T-helper 2 cell treated with Interferon-gamma antibody and Interleukin-4, amounts not matched to agents 100 ng/mL and 5 ng/mL, for 36 hours (primary cell): ENCODE results near the gene DCC. TPM values are rescaled to one million over a fixed set of nuclear protein-coding genes. Genes with fewer than 3 reads are reported as not detected.

ENCODE experiments used
- intact Hi-C: fragments of 100-400 bp; cut with micrococcal nuclease; formaldehyde crosslinking; loops from one replicate; pipeline ENCODE4 v1.15.1; 2023
- total RNA-seq: library from RNA; stranded (reverse); gene quantifications from 2 replicates; pipeline ENCODE4 v1.2.3, GENCODE V29; 2022

The DCC gene
- total RNA-seq, 1 donor from 2014 or later: not detected

DNA sequence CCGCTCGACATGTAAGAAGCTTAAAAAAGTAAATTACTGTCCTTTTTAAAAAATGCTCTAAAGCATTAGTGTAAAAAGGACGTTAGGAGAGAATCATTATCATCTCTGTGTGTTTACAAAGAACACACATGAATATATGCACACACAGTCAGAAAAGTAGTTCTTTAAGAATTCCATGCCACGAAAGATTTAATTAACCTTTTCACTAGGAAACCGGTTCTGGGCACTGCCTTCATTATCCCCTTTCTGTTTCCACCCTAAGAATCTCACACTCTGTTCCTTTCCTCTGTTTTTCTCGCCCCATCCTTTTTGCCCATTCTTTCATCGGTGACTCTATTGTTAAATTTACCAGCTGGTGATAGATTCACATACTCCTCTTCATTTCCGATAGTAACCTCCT lies 338.6 kb downstream of the DCC start:
- intact Hi-C loops: no loop called here

DNA sequence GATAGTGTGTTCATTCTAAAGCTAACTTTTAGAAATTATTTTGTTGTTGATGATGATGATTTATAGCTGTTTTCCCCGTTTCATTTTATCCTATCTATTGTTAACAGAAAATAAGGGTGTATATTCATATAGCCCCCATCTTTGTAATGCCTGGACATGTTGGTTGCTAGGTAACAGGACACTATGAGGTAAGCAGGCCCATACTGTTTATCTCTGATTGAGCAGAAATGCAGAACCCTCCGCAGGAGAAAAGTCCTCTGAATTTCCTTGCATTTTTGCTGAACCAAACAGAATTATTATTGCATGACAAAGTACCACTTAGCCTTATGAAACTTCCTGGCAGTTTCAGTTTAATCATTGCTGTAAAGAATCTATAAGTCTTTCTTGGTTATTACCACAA lies 339.4 kb downstream of the DCC start:
- intact Hi-C loops: no loop called here

DNA sequence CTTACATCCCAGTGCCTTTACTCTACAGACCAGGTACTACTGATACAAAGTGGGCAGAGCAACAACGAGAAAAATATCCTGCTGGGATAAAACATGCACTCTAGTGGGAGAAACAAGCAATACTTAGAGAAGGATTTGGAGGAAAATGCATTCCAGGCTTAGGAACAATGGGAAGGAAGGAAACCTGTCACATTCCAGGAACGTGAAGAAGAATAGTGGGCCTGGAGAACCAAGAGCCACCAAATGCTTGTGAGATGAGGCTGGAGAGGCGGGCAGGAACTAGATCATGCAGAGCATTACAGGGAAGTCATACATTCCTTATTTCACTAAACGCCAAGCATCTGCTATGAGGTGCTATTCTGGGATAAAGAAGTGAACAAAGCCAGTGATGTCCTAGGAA lies 342.3 kb downstream of the DCC start:
- intact Hi-C loops: loop anchor here (5.0 kb wide), 1 partner anchor 1335 kb away; no protein-coding TSS in a partner anchor

DNA sequence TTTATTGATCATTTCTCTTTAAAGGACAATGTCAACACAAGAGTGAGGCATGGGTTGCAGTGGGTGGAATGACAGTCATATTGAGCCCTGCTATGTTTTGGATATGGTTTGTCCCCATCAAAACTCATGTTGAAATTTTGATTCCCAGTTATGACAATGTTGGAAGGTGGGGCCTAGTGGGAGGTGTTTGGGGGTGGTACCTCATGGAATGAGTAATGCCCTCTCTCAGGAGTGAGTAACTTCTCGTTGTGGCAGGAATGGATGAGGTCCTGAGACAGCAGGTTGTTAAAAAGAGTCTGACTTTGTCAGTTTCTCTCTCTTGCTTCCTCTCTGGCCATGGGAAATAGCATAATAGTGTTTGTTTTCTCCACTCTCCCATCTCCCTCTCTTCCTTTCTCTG lies 345.3 kb downstream of the DCC start:
- intact Hi-C loops: no loop called here

DNA sequence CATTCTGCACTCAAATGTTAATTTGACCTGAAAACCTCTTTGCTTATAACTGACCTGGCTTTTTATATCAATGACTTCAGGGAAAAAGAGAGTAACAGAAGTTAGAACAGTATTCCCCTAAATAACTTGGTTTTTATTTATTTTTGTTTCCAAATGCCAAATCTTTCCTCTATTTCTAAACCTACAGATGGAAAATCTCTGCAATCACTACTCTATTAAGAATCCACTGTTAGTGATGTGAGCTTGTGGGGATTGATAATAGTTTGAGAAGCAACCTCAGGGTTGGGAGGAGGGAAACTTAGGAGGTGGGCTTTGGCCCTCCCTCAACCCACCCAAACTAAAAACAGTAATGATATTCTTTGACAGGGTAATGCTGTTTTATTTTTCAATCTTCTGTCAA lies 351.8 kb downstream of the DCC start:
- intact Hi-C loops: no loop called here

DNA sequence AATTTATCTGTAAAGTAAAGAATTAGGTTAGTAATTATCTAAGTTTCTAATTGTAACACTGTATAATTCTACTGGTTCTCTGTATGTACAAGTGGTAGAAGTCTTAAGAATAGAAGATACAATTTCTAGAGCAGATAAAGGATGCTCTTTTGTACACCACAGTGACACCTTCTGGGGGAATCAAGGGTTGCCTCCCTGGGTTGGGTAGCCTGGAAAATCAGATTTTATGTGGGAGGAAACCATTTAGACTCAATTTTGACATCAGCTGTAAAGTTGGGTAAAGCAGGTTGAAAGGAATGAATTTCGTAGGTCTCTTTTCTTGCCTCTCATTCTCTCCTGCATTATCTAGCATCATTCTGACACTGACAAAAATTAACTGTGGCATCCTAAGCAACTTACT lies 354.8 kb downstream of the DCC start:
- intact Hi-C loops: no loop called here

DNA sequence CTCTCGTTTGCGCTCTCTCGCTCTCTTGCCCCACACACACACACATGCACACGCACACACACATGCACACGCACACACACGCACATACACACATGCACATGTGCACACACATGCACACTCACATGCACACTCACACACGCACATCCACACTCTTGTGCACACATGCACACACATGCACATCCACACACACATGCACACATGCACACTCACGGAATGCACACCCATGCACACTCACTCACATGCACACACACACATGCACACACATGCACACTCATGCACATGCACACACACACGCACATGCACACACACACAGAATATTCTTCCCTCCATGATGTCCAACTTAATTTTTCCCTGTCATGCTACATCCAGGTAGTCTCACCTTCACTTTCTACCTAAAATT lies 360.1 kb downstream of the DCC start:
- intact Hi-C loops: no loop called here

DNA sequence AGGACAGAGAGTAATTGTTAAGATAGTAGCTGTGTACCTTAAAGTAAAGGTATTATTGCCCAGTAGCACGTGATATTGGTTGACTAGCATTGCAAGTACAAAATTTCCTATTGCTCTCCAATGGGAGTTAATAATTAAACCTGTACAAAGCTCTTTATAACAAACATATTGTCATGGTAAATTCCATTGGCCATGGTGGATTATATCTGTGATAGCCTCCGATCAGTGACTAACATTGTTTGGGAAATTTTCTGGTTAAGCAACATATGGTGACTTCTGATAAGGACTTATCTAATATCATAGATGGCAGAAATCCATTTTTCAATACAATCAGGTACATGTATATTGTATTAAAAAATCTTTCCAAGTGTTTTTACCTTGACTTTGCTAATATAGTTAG lies 360.8 kb downstream of the DCC start:
- intact Hi-C loops: no loop called here

DNA sequence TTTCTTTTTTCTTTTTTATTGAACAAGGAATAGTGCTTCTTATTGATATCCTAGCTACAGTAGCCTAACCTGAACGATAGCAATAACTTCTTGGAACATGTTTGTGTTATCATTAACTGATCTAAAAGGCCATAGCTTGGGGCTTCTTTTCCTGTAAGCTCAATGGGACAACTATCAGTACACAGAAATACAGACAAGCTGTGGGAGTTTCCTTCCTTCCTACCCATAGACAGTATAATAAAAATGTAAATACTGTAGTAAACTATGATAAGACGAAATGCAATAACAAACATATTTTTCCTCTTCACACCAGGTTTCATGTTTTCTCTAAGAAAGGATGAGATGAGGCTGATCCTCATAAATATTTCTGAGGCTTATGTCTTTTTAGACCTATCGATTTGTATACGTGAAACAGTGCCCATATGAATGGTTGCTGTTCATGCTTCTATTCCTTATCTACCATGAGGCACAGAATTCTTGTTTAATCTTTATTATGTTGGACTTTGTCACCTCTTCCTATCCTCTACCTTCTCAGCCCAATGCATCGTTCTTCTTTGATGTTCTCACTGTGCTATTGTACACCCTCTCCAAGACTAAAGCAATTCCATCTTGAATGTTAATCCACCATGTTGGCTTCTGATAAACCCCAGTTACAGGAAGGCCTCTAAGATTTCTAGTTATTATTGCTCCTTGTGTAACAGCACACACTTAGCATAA lies 361.4 kb downstream of the DCC start:
- intact Hi-C loops: no loop called here

DNA sequence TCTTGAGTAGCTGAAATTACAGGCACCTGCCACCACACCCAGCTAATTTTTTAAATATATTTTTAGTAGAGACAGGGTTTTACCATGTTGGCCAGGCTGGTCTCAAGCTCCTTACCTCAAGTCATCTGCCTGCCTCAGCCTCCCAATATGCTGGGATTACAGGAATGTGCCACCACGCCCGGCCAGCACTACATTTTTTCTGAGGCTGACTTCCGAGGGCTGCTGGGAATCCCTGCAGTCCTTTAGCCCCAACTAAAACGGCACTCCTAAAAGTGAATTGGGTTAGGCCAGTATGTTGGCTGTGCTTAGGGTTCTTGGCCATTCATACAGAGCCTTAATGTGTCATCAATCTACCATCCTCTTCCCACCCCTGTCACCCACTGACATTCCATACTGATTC lies 375.4 kb downstream of the DCC start:
- intact Hi-C loops: no loop called here

DNA sequence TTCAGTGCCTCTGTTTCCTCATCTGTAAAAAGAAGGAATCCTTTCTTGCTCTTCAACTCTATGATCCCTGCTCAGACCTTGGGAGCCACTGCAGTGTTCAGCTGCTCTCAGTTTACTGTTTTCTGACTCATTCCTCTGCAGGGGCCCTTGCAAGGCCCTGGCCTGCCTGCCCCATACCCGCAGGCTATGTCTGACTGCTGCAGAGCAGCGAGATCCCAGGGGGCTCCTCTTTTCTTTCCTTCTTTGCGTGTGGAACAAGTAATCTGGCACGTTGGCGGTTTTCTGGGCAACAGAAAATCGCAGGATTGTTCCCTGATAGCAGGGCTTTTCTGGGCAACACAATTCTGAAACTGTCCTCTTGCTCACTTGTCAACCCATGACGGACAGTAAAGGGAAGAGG lies 376.0 kb downstream of the DCC start:
- intact Hi-C loops: no loop called here

DNA sequence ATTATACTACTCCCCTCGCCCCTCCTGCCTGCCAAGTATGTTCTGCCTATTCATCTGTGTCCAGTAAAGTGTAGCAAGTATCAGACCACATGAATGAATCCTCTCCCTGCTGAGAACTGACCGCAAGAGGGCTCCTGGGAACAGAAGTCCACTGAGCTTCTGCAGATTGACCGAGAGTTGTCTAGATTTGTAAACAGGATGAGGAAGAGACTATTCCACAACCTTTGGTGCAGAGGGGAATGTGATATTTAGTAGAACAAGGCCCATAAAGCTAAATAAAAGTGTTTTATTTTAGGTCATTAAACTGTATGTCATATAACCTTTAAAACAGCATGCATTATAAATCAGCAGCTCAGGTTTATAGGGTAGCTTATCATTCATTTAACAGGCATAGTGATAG lies 377.0 kb downstream of the DCC start:
- intact Hi-C loops: no loop called here

DNA sequence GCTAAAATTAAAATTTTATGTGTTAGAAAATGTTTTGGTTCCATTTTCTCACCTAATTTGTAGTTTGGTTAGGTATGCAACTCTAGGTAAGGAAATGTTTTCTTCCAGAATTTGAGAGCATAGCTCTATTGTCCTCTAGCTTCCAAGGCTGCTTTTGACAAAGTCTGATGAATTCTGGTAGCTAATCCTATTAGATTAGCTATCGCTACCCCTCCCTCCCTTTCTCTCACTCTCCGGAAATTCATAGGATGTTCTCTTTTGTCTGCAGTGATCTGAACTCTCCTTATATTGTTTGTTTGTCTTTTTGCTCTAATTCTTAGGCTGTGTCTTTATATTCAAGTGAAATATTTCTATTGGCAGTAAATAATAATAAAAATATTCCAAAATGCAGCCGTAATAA lies 382.9 kb downstream of the DCC start:
- intact Hi-C loops: no loop called here

DNA sequence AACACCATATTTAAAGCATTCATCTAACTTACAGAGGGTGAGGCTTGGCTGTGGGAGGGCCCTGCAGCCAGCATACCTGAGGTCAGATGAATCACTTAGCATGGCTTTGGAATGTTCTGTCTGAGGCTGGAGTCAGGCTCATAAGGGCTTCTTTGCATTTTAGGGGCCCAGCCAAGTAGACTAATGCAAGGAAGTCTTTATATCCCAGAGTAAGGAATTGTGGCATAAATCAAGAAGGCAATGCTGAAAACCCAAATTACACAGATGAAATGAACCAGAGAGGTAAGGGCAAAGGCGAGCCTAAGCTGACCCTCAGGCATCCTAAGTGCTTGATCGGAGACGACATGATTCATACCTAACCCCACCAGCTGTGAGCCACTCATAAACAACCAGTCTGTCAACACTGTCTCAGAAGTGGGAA lies 383.6 kb downstream of the DCC start:
- intact Hi-C loops: no loop called here

DNA sequence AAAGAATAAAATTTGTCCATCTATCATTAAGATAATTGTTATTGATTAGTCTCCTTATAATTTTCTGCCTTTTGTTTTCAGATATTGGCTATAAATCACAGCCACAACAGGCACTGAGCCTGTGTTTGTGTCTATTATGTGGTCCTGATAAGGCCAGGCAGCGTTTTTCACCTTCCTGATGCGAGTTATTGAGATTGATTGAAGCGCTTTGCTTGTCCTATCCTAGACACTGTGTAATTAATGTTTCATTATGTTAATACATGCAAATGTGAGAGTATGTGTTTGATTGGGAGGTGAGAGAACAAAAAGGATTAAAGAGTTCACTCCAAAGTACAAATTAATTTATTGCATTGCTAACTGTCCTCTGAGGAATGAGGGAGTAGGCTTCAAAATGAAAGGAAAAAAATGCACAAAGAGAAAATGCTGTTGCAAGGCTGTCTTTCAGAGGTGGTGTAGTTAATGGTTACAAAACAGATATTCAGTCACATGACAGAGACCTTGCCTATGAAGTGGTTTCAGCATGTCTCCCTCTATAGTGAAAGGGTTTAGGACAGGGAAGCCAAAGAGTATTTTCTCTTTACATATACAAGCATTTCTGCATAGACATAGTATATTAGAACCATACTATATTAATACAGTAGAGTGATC lies 391.1 kb downstream of the DCC start:
- intact Hi-C loops: no loop called here

DNA sequence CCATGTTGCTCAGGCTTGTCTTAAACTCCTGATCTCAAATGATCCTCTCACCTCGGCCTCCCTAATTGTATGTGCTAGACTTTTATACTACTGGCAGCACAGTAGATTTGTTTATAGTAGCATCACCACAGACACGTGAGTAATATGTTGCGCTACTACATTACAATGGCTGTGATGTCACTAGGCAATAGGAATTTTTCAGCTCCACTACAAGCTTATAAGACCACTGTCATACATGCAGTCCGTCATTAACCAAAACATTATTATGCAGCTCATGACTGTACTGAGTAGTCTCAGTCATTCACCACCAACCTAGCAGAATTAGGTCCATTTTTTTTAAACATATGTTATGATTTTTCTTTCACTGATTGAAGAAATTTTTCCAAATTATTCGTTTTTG lies 398.9 kb downstream of the DCC start:
- intact Hi-C loops: no loop called here

DNA sequence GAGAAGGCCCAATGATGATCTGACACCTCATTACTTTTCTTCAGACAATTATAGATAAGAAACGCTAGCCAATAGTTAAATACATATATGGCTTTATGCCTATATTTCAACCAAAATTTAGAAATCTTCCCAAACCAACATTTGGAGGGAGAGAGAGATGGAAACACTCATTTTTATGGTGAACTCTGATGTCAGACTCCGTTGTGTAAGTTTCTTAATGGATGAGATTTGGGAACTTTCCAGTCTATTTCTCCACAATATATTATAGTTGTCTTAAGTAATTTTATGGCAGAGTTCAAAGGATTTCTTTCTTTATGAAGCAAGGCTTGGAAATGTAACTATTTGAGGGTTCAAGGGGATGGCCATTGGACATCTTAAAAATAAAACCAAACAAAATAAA lies 407.0 kb downstream of the DCC start:
- intact Hi-C loops: no loop called here

DNA sequence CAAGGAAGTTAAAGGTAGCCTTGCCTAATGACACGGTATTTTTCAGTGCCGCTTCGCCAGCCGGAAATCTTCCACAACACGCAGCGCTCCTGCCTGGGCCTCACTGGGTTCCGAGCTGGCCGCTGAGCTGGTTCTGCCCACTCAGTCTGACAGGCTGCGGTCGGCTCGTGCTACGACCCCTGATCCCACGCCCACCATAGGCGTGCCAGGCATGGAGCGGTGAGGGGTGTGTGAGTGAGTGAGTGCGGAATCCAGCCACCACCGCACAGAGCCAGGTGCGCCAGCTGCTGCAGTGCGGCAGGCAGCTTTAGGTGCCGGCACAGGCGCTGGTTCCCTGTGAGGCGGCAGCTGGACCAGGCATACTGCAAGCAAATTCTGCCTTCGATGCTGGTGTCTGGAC lies 407.9 kb downstream of the DCC start:
- intact Hi-C loops: no loop called here

DNA sequence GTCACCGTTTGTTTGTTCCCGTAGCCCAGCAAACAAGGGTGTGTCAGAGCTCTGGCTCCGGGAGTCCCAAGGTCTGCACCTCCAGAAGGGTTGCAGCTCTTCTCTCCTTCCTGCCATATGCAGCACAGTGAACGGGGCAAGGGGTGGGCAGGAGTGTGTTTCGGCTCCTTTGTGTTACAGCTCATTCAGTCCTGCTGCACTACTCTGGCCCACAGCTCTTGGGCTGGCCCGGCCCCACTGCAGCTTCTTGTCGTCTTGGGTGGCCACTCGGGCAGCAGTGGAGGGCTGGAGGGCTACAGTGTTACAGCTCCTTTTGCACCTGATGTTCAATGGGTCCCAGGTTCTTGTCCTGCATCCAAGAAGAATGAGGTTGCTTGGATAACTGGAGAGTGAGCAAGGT lies 408.3 kb downstream of the DCC start:
- intact Hi-C loops: no loop called here

DNA sequence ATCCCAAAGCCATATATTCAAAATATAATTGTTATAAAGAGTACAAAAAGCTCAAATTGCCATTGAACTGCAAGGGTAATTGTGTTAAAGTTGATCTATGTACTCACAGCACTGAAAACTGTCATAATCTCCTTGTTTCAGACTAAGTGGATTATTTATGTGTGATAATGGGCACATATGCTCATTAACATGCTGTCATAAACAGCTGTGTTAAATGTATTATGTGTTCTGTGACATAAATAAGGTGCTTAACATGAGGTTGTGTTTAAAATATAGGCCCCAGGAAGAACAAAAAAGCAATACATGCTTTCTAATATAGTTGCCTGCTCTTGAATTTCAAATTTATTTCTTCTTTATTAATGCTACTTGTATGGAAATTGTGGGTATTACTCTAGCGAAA lies 409.5 kb downstream of the DCC start:
- intact Hi-C loops: no loop called here

DNA sequence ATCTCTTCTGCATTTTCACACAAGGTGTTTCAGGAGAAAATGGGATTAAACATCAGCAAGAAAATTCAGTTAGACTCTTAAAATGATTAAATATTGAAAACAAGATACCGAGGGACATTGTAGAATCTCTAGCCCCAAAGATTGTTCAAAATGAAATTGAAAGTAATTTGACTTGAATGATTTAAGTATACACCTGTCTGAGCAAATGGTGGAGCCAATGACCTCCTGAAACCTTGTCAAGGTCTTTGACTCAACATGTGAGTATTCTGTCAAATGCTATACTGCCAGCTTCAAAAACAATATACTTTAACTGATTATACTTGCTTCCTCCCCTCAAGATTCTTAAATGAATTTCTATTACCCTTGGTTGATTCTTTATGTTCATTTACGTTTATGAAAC lies 411.0 kb downstream of the DCC start:
- intact Hi-C loops: no loop called here

DNA sequence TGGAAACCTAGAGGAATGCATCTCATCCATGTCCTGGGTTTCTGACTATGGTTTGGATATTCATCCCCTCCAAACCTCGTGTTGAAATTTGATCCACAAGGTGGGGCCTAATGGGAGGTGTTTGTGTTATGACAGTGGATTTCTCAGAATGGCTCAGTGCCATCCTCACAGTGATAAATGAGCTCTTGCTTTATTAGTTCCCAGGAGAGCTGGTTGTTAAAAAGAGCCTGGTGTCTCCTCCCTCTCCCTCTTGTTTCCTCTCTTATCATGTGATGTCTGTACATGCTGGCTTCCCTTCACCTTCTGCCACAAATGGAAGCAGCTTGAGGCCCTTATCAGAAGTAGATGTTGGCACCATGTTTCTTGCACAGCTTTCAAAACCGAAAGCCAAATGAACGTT lies 424.3 kb downstream of the DCC start:
- intact Hi-C loops: no loop called here

DNA sequence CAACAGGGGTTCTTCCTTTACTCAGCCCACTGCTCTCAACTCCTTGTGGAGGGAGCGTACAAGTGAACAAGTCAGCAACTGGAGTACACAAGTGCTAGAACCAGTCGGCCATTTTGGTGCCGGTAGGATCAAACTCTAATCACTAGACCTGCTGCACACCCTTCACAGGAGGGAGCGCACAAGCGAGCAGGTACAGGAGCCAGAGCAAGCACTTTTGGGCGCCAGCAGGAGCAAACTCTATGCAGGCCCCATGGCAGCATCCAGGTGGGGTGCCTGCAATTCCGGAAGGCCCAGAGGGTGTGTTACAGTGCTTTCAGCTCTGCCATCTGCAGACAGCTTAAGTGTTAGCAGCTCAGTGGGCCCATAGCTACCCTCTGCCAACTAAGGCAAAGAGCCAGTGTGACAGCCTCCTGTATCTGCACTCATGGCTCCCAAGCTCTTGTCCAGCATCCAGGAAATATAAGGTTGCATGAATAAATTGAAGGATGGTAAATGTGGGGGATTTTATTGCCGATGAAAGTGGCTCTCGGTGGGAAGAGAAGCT lies 426.1 kb downstream of the DCC start:
- intact Hi-C loops: no loop called here
